Measurements from ENCODE around the gene SLCO2A1. TPM values are rescaled to one million over a fixed set of nuclear protein-coding genes. Genes with fewer than 3 reads are reported as not detected.

The SLCO2A1 gene
- total and polyA plus RNA-seq, 2 of the 4 experiments (the other 2 are of a cell fraction), result under 0.01 to 1.5 TPM

DNA sequence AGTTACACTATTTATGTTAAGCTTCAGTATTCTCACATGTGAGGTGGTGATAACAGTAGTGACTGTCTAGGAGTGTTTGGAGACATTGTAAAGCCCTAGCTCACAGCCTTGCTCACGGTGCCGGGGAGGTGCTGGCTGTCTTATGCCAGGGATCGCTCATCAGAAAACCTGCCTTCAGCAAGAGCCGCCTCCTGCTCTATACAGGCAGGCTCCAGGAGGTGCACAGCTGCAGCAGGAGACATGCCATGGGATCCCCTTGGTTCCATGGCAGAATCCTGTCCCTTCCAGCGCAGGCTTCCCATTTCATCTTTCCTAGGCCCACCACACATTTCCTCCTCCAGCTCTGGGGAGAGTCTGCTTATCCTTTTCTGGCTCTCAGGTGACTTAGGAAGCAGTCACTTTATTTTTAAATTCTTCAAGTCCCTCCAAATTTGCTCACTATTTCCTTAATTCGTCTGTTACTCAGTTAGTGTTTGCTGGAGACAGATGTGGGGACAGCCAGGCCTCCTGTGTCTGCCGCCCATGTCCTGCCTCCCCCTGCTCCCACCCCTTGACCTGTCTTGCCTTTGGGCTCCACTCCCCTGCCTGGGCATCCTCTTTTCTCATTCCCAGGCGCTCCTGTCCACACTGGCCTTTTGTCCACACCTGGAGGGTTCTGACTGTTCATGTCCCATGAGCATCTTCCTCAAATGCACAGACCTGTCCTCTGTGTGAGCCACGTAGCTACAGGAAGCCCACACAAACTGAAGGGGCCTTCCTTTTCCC lies 31.7 kb downstream of the SLCO2A1 start:
- CTCF ChIA-PET, result no interaction called here
- no peak for ATAC-seq (ENCODE audit: low read depth)
- H3K23ac ChIP-seq (ENCODE audit: low read depth, low read length), result no peak overlapping the region

More for the DNA sequence above, 31.7 kb downstream of the SLCO2A1 start:
- Histone ChIP-seq H4K5ac (ENCODE audit: low read depth, low read length) (no peak overlapping the region), H3K36me3 (ENCODE audit: control insufficient read depth, insufficient read depth, low read length) (no peaks in the 10 kb centered on the region), H3K4me1 (ENCODE audit: control insufficient read depth, insufficient read depth, low read length) (peaks cover 2% of the 10 kb centered on the region; the same call in 1 of the 2 replicates), H3K79me1 (ENCODE audit: low read depth in 1 of 2, low read length in 2 of 2) (no peaks in the 10 kb centered on the region), H3K18ac (ENCODE audit: low read depth, low read length) (no peak overlapping the region), H3K4me3 (ENCODE audit: insufficient read depth, low read depth, low read length) (no peak overlapping the region), H3K9ac (ENCODE audit: low read depth, low read length) (no peak overlapping the region), H3K9me3 (ENCODE audit: control insufficient read depth, insufficient read depth, low read length) (no peaks in the 10 kb centered on the region), H3K56ac (ENCODE audit: extremely low read depth, insufficient read depth, low read length) (no peak overlapping the region), H2BK20ac (ENCODE audit: low read depth, low read length) (no peak overlapping the region), H4K91ac (ENCODE audit: insufficient read depth, low read depth, low read length) (no peak overlapping the region), H2BK120ac (ENCODE audit: low read depth, low read length) (no peak overlapping the region), H3K27me3 (ENCODE audit: control insufficient read depth, insufficient read depth, low read length) (peaks cover 6% of the 10 kb centered on the region), H2BK5ac (ENCODE audit: low read depth, low read length, poor library complexity, severe bottlenecking) (no peak overlapping the region), H3K4me2 (ENCODE audit: low read depth, low read length) (no peak overlapping the region), H3K27ac (ENCODE audit: insufficient read depth, low read length) (no peak overlapping the region), H2BK15ac (ENCODE audit: low read depth, low read length) (no peak overlapping the region), H2AFZ (replicated peaks; ENCODE audit: low read length, poor library complexity) (no peak overlapping the region), H3K9me1 (ENCODE audit: insufficient read depth, low read length) (0 out of 2 replicates have a peak, but pooled peaks cover 3% of the 10 kb centered on the region), H4K8ac (ENCODE audit: low read depth in 2 of 2, low read length in 2 of 2) (no peak overlapping the region), H3K14ac (replicated peaks; ENCODE audit: low read depth, low read length) (no peak overlapping the region), H2AK5ac (ENCODE audit: low read depth, low read length) (no peak overlapping the region), H2AK9ac (replicated peaks; ENCODE audit: low read depth, low read length, poor library complexity) (no peak overlapping the region), H3K4ac (ENCODE audit: low read depth, low read length) (no peak overlapping the region), H4K20me1 (ENCODE audit: insufficient read depth, low read length) (no peaks in the 10 kb centered on the region; the same call in 1 of the 2 replicates)
- intact Hi-C loops (cut with micrococcal nuclease) (no loop called here), in situ Hi-C loops (cut with MboI; ENCODE audit: low sequenced_read_pairs) (no loop called here), dilution Hi-C loops (cut with HindIII; ENCODE audit: low sequenced_read_pairs, unreplicated experiment) (no loop called here)
- no peak for DNase-seq
- 74% methylated on average over 5 of the region's 9 CpGs; no CpG with 5 or more reads in 1 of the 2 experiments for WGBS, 2 experiments (ENCODE audit: extremely low coverage in 2 of 2, insufficient read length in 1 of 2)
- no TSS peak for BruUV-seq (replicated peaks)
- POLR2A ChIA-PET (ENCODE audit: unreplicated experiment), result no interaction called here
- no peak for TF ChIP-seq BHLHE40 (IDR thresholded peaks at IDR 0.05; ENCODE audit: low read depth, low read length)
- TF ChIP-seq MAZ (IDR thresholded peaks at IDR 0.05; ENCODE audit: borderline replicate concordance, low read depth, low read length), result no peak
- TF ChIP-seq RAD21 (IDR thresholded peaks at IDR 0.05; ENCODE audit: low read length), result no peak
- no peak for TF ChIP-seq NFE2L2 (IDR thresholded peaks at IDR 0.05; ENCODE audit: low read depth, low read length)
